ENCODE measurements around the gene TKT. TPM values are rescaled to one million over a fixed set of nuclear protein-coding genes. Genes with fewer than 3 reads are reported as not detected.

The TKT gene
- total and polyA plus RNA-seq, 2 of the 8 experiments (the other 6 are each of a cell fraction or from before 2014, with no cell fraction given) = 418 to 986 TPM

GRCh38 chr3:53219895-53220483 lies 35.8 kb downstream of the TKT start:
- no peak overlapping the region for H3K23ac ChIP-seq (ENCODE audit: insufficient read length)
- FAIRE-seq = peak; percentile 96
- CTCF ChIA-PET (ENCODE audit: partially characterized antibody) = interaction anchor here (0.6 to 6.6 kb wide), 43 partner anchors 8 to 481 kb away, joined by 3 to 68 read pairs (median 4); partner anchors contain the start of genes PRKCD and RFT1
- peaks cover 0 to 2% (median 0%) of the 10 kb centered on the region in 4 experiments; a peak in 1 of 7 replicates for H3K4me1 ChIP-seq (replicated peaks in 1 of 4; ENCODE audit: control insufficient read depth in 3 of 4, insufficient read depth in 4 of 4, low read length in 3 of 4)
- H2BK12ac ChIP-seq (ENCODE audit: low read depth, low read length) = no peak overlapping the region
- 53% methylated on average over 10 of the region's 10 CpGs; no CpG with 5 or more reads in 1 of the 2 experiments for WGBS, 2 experiments (ENCODE audit: extremely low coverage in 1 of 2, insufficient coverage in 1 of 2, insufficient read length in 1 of 2, insufficient replicate concordance in 2 of 2, low coverage in 1 of 2, low lambda C conversion rate in 2 of 2, missing lambda C conversion rate in 1 of 2)
- no peak overlapping the region for H2BK15ac ChIP-seq (ENCODE audit: low read length)
- peaks cover 8 to 18% (median 16%) of the 10 kb centered on the region in 4 experiments for H3K36me3 ChIP-seq (ENCODE audit: control insufficient read depth in 2 of 4, insufficient read depth in 4 of 4, low read length in 3 of 4)
- peaks cover 3 to 14% of the 10 kb centered on the region in 2 experiments for H4K20me1 ChIP-seq (replicated peaks in 1 of 2; ENCODE audit: control insufficient read depth in 1 of 2, insufficient read depth in 2 of 2, low read length in 2 of 2)
- no peak overlapping the region for H2AFZ ChIP-seq (ENCODE audit: low read length)
- POLR2A ChIA-PET (ENCODE audit: partially characterized antibody) = interaction anchor here (0.5 to 28.5 kb wide), 18 partner anchors 12 to 1525 kb away, joined by 3 to 449 read pairs (median 4); partner anchors contain the start of genes DCP1A, RFT1 and TKT
- H3K79me2 ChIP-seq (ENCODE audit: control insufficient read depth in 1 of 2, insufficient read depth in 2 of 2, low read length in 2 of 2) = no peaks in the 10 kb centered on the region
- no peak overlapping the region for H3K4me2 ChIP-seq (ENCODE audit: insufficient read depth in 1 of 2, low read depth in 2 of 2, low read length in 2 of 2)
- no peak overlapping the region for H2BK5ac ChIP-seq (ENCODE audit: low read depth, low read length)
- H3K79me1 ChIP-seq (ENCODE audit: low read depth, low read length) = no peaks in the 10 kb centered on the region
- no peak overlapping the region for H4K8ac ChIP-seq (ENCODE audit: extremely low read depth, insufficient read depth, low read length)
- no peak overlapping the region for H3K56ac ChIP-seq (replicated peaks; ENCODE audit: insufficient read length, low read depth, low read length)
- H3K4me3 ChIP-seq (ENCODE audit: extremely low read depth in 1 of 4, insufficient read depth in 2 of 4, low read depth in 3 of 4, low read length in 4 of 4) = no peak overlapping the region
- no peaks in the 10 kb centered on the region for H3K9me3 ChIP-seq (ENCODE audit: insufficient read depth in 2 of 2, low read depth in 1 of 2, low read length in 1 of 2)
- H3K27ac ChIP-seq (ENCODE audit: low read depth, low read length) = no peak overlapping the region
- no peaks in the 10 kb centered on the region for H3K23me2 ChIP-seq (ENCODE audit: low read depth, low read length)
- H2BK120ac ChIP-seq (replicated peaks; ENCODE audit: low read depth, low read length) = no peak overlapping the region
- DNase-seq (ENCODE audit: low read depth in 1 of 2, low spot score in 2 of 2) = peak; percentile 78 to 97
- no peak overlapping the region for H3K4ac ChIP-seq (replicated peaks; ENCODE audit: insufficient read length, low read depth, low read length)
- no peak overlapping the region for H2BK20ac ChIP-seq (ENCODE audit: low read length)
- no peak overlapping the region for H4K5ac ChIP-seq (ENCODE audit: insufficient read length, low read depth, low read length)
- H4K91ac ChIP-seq (replicated peaks; ENCODE audit: insufficient read length, low read length) = no peak overlapping the region
- no peak overlapping the region for H3K14ac ChIP-seq (ENCODE audit: insufficient read length)
- H2AK5ac ChIP-seq (ENCODE audit: low read depth, low read length) = no peak overlapping the region
- H3K9ac ChIP-seq (replicated peaks in 1 of 4; ENCODE audit: extremely low read depth in 1 of 4, low read depth in 3 of 4, low read length in 3 of 4) = no peak overlapping the region
- no peak overlapping the region for H3K18ac ChIP-seq (ENCODE audit: extremely low read depth, low read length)
- no peaks in the 10 kb centered on the region for H3K27me3 ChIP-seq (replicated peaks in 1 of 4; ENCODE audit: control insufficient read depth in 3 of 4, extremely low read depth in 1 of 4, insufficient read depth in 3 of 4, low read length in 3 of 4)
- TF ChIP-seq POLR2A (IDR thresholded peaks at IDR 0.05; ENCODE audit: control extremely low read depth in 1 of 2, low read depth in 2 of 2, low read length in 2 of 2) (peak in 1 of 2 experiments; percentile 27; a peak in 1 of 3 replicates), CBX8 (IDR thresholded peaks at IDR 0.05; ENCODE audit: borderline replicate concordance, low read depth, low read length) (no peak), MAFK (IDR thresholded peaks at IDR 0.05; ENCODE audit: low read depth, low read length) (no peak), MAX (IDR thresholded peaks at IDR 0.05) (peak; percentile 73), SUZ12 (IDR thresholded peaks at IDR 0.05; ENCODE audit: low read length) (no peak), TAF1 (IDR thresholded peaks at IDR 0.05; ENCODE audit: low read depth, low read length) (no peak), SAP30 (IDR thresholded peaks at IDR 0.05; ENCODE audit: insufficient read depth, insufficient replicate concordance, low read length) (no peak), ASH2L (IDR thresholded peaks at IDR 0.05; ENCODE audit: low read length) (peak; percentile 28), CBX5 (IDR thresholded peaks at IDR 0.05; ENCODE audit: low read depth, low read length) (no peak), KDM1A (IDR thresholded peaks at IDR 0.05; ENCODE audit: borderline replicate concordance, low read length) (no peak), GABPA (IDR thresholded peaks at IDR 0.05; ENCODE audit: borderline replicate concordance, insufficient read depth, low read length) (0 out of 2 replicates have a peak, but pooled peaks have one; percentile 38)

All from H1 (cell line).